Cardiac muscle cell (in vitro differentiated cells and primary cell): ENCODE measurements around the gene KLF2. TPM values are rescaled to one million over a fixed set of nuclear protein-coding genes. Genes with fewer than 3 reads are reported as not detected.
"Not testable (repeated sequence)": the region's sequence is repeated elsewhere in the genome, so short reads cannot be mapped to it uniquely, and the experiment has no call there.

Source experiments
- DNase-seq, 2 donors: peaks; one replicate each; pipeline versions ENCODE4 v3.0.0 to v3.0.0-alpha.2; 2010 to 2017; ENCODE audit warnings: low read depth in 1 of 2, low spot score in 1 of 2
- H3K27ac ChIP-seq: fragments of 200-600 bp; sonication (generic); 2 replicates; pipeline ENCODE4 v1.5.1; 2016
- H3K27me3 ChIP-seq: fragments of 200-600 bp; sonication (generic); 2 replicates; pipeline ENCODE4 v1.6.0; 2016; ENCODE audit warnings: control low read depth
- H3K36me3 ChIP-seq: fragments of 200-600 bp; sonication (generic); 2 replicates; pipeline ENCODE4 v1.5.1; 2016; ENCODE audit warnings: control low read depth
- H3K4me1 ChIP-seq: fragments of 200-600 bp; sonication (generic); 2 replicates; pipeline ENCODE4 v1.8.1; 2017; ENCODE audit warnings: low read depth, mild to moderate bottlenecking, mixed run types
- H3K4me3 ChIP-seq: fragments of 200-600 bp; sonication (generic); 2 replicates; pipeline ENCODE4 v1.5.1; 2016; ENCODE audit warnings: mild to moderate bottlenecking
- H3K9me3 ChIP-seq: fragments of 200-600 bp; sonication (generic); 2 replicates; pipeline ENCODE4 v1.5.1; 2017; ENCODE audit warnings: low read depth, mild to moderate bottlenecking, control low read depth
- CTCF ChIP-seq: IDR thresholded peaks from 2 replicates; pipeline ENCODE4 v1.5.1; 2012; ENCODE audit warnings: low read depth, mild to moderate bottlenecking, low read length
- polyA plus RNA-seq: library from polyadenylated mRNA; unstranded; fragments of >200 nt; fragmentation: Nextera tagmentation; extraction: Ambion mirVana; gene quantifications from 2 replicates; pipeline ENCODE4 v1.2.1, GENCODE V29; 2016
- total RNA-seq: library from RNA; depleted of rRNA; stranded (reverse); fragments of >200 nt; gene quantifications from 2 replicates; pipeline ENCODE4 v1.2.3, GENCODE V29; 2016

KLF2 gene
- 7.8 and 13.4 TPM in 2 replicates for total RNA-seq
- polyA plus RNA-seq: 10.9 and 12.1 TPM in 2 replicates

DNA sequence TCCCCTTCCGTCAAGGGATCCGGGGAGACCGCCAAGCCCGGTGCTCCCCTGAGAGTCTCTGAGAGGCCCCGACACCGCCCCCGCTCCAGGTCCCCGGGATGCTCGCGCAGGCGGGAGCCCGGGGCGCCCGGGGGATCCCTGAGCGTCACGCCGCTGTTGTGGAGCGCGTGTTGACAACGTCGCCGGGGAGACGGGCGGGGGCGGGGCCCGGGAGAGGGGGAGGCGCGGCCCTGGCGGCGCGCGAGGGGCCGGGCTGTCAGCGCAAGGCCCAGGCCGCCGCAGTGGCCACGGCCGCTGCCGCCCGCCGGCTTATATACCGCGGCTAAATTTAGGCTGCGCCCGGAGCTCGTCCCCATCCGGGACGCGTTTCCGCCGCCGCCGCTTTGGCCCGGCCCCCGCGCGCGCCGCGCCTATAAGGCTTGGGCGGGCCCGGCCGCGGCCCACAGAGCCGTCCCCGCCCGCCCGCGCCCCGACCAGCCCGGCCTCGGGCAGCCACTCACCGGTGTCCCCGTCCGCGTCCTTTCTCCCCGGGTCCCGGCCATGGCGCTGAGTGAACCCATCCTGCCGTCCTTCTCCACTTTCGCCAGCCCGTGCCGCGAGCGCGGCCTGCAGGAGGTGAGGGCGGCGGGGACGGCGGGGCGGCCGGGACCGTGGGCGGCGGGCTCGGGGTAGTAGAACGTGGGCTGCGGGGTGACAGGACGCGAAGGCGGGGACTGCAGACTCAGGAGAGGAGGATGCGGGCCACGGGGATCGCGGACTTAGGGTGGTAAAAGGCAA is at the start of gene KLF2:
Gene KLF2 (plus strand): TSS at position 443 of the 777 bp plus-strand sequence. CDS start 98 bp downstream, at position 541.
- Histone ChIP-seq H3K27ac (peak within 1 kb of the TSS; percentile 83), H3K9me3 (no peaks in the 10 kb centered on the region), H3K4me3 (peak within 1 kb of the TSS; percentile 72), H3K4me1 (peaks cover 6% of the 10 kb centered on the region), H3K36me3 (peaks cover 8% of the 10 kb centered on the region), H3K27me3 (peaks cover 45% of the 10 kb centered on the region)
- DNase-seq: peak; percentile 95 to 96
- no peak for TF ChIP-seq CTCF

DNA sequence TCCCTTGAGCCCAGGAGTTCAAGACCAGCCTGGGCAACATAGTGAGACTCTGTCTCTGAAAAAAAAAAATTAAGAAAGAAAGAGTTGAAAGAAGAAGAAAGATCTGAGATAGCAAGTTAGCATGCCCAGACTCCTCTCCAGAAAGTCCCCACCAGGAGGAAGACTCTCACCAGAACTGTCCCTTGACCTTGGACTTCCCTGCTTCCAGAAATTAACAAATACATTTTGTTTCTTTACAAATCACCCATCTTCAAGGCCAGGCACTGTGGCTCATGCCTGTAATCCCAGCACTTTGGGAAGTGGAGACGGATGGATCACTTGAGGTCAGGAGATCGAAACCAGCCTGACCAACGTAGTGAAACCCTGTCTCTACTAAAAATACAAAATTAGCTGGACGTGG is 44.3 kb upstream of the KLF2 start:
- Histone ChIP-seq H3K27me3 (no peaks in the 10 kb centered on the region), H3K36me3 (no peaks in the 10 kb centered on the region), H3K4me1 (peaks cover 10% of the 10 kb centered on the region), H3K27ac (no peak overlapping the region), H3K4me3 (no peak overlapping the region), H3K9me3 (no peaks in the 10 kb centered on the region)
- no peak for DNase-seq
- no peak for TF ChIP-seq CTCF

DNA sequence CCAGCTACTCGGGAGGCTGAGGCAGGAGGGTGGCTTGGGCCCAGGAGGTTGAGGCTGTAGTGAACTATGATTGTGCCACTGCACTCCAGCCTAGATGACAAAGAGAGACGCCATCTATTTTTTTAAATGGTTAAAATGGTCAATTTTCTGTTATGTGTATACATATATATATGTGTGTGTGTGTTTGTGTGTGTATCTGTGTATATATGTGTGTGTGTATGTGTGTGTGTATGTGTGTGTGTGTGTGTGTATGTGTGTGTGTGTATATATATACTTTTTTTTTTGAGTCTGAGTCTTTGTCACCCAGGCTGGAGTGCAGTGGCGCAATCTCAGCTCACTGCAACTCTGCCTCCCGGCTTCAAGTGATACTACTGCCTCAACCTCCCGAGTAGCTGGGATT is 42.9 kb upstream of the KLF2 start:
- H3K27ac ChIP-seq: no peak overlapping the region
- no peaks in the 10 kb centered on the region for H3K36me3 ChIP-seq
- no peak for TF ChIP-seq CTCF
- peaks cover 20% of the 10 kb centered on the region for H3K4me1 ChIP-seq
- H3K27me3 ChIP-seq: no peaks in the 10 kb centered on the region
- no peak overlapping the region for H3K4me3 ChIP-seq
- no peaks in the 10 kb centered on the region for H3K9me3 ChIP-seq
- DNase-seq: no peak

- no peak overlapping the region for H3K4me3 ChIP-seq
- TF ChIP-seq CTCF: no peak
- no peaks in the 10 kb centered on the region for H3K27me3 ChIP-seq
- peaks cover 22% of the 10 kb centered on the region for H3K4me1 ChIP-seq
- no peaks in the 10 kb centered on the region for H3K36me3 ChIP-seq
- peak overlapping the region; percentile 89 for H3K27ac ChIP-seq
- no peaks in the 10 kb centered on the region for H3K9me3 ChIP-seq
- peak; percentile 14 to 93 for DNase-seq
These were observed 41.2 kb upstream of the KLF2 start for GRCh38 chr19:16283210-16284061.

DNA sequence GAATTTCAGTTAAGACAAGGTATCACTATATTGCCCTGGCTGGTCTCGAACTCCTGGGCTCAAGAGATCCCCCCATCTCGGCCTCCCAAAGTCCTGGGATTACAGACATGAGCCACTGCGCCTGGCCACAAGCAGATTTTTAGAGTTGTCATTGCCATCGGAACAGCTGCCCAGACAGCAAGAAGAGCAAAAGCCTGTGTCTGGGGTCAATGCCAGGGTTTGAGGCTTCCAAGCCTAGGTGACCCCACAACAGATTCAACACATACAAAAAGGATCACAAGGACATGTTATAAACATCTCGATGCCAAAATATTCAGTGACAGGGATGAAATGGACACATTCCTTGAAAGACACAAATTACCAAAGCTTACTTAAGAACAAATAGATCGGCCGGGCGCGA is 40.1 kb upstream of the KLF2 start:
- H3K27me3 ChIP-seq: no peaks in the 10 kb centered on the region
- DNase-seq: no peak
- no peak overlapping the region for H3K27ac ChIP-seq
- H3K9me3 ChIP-seq: no peaks in the 10 kb centered on the region
- no peak overlapping the region for H3K4me3 ChIP-seq
- H3K4me1 ChIP-seq: peaks cover 22% of the 10 kb centered on the region
- no peaks in the 10 kb centered on the region for H3K36me3 ChIP-seq
- TF ChIP-seq CTCF: no peak

DNA sequence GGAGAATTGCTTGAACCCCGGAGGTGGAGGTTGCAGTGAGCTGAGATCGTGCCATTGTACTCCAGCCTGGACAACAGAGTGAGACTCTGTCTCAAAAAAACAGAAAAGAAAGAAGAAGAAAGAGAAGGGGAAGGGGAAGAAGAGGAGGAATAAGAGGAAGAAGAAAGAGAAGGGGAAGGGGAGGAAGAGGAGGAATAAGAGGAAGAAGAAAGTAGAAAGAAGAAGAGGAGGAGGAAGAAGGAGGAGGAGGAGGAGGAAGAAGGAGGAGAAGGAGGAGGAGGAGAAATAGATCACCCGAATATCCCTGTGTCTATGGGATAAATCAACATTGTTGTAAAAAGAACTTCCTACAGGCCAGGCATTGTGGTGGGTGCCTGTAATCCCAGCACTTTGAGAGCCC is 39.5 kb upstream of the KLF2 start:
- DNase-seq, H3K27me3 ChIP-seq, H3K36me3 ChIP-seq, H3K9me3 ChIP-seq, H3K4me3 ChIP-seq, H3K27ac ChIP-seq: not testable (repeated sequence)
- H3K4me1 ChIP-seq: peaks cover 22% of the 10 kb centered on the region
